ENCODE results near the gene KCNK18. TPM values are rescaled to one million over a fixed set of nuclear protein-coding genes. Genes with fewer than 3 reads are reported as not detected.

Gene KCNK18
- polyA plus RNA-seq, 3 donors = not detected

DNA sequence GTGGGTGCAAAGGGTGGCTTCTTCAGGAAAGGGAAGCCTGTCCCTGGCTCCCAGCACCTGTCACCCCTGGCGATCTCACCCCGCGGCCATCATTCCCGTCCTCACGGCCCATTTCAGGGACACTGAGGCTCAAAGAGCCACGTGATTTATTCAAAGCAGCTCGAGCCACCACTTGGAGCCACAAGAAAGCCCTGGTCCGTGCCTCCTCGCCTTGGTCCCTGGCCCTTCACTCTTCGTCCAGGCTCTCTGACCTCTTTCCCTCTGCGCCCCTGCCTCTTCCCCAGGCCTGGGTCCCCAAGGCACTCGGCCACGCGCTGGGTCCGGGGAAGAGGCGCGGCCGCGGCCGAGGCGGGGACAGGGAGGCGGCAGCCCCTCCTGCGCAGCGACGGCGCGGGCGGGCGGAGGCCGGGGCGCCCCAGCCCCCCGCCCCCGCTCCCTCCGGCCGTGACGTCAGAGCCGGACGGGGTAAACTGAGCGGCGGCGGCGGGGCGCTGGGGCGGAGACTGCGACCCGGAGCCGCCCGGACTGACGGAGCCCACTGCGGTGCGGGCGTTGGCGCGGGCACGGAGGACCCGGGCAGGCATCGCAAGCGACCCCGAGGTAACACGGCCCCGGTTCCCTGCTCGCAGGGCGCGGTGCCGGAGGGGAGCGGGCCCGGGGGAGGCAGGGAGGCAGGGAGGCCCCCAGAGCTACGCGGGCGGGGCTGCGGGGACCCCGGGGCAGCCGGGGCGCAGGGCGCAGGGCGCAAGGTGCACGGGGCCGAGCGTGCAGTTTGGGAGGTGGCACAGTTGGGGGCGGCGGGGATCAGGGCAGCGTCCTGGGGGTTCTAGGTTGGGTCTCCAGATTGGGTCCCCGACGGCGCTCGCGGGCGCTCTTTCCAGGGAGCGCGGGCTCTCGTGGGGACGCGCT lies 43.6 kb downstream of the KCNK18 start, which contains the start of gene SLC18A2:
Gene SLC18A2 (plus strand): TSS at position 494 of the 909 bp plus-strand sequence. CDS start 580 bp downstream, outside the sequence.
- no peak for DNase-seq (ENCODE audit: extremely low read depth in 1 of 11, low read depth in 9 of 11, low spot score in 4 of 11)

- DNase-seq (ENCODE audit: extremely low read depth in 1 of 11, low read depth in 9 of 11, low spot score in 4 of 11) = no peak
Measured at GRCh38 chr10:117241541-117242462, 44.5 kb downstream of the KCNK18 start.

GRCh38 chr10:117242463-117242832 lies 45.2 kb downstream of the KCNK18 start:
- no peak for DNase-seq (ENCODE audit: extremely low read depth in 1 of 11, low read depth in 9 of 11, low spot score in 4 of 11)

DNA sequence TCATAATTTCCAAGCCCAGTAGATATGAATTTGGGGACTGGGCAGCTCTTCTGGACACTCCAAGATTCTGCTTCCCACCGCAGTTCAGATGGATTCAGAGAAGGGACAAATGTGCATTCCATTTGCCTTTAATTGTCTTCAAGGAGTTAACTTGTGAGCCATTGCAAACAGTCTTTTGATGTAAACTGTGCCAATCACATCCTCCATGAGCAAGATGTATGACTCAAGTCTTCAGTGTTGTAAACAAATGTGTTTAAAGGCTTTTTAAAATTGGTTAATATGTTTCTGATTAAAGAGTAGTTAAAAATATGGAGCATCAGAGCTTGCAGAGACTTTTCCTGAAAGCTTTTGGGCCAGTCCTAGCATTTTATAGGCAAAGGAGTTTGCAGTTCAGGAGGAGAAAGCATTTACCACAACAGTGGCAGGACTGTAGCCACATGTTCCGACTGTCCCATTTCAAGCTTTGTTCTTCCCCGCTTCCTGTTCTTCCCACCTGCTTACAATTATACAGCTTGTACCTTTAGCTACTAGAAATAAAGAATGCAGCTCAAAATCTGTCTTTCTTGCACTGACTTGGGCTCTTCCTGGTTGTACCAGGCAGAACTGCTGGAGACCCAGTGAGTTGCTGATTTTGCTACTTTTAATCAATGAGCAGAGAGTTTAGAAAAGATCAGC lies 49.8 kb downstream of the KCNK18 start:
- no peak for DNase-seq (ENCODE audit: extremely low read depth in 1 of 11, low read depth in 9 of 11, low spot score in 4 of 11)

GRCh38 chr10:117248750-117249465 lies 51.6 kb downstream of the KCNK18 start:
- no peak for DNase-seq (ENCODE audit: extremely low read depth in 1 of 11, low read depth in 9 of 11, low spot score in 4 of 11)

- DNase-seq (ENCODE audit: extremely low read depth in 1 of 11, low read depth in 9 of 11, low spot score in 4 of 11) = no peak
Measured at GRCh38 chr10:117249493-117250093, 52.3 kb downstream of the KCNK18 start.

DNA sequence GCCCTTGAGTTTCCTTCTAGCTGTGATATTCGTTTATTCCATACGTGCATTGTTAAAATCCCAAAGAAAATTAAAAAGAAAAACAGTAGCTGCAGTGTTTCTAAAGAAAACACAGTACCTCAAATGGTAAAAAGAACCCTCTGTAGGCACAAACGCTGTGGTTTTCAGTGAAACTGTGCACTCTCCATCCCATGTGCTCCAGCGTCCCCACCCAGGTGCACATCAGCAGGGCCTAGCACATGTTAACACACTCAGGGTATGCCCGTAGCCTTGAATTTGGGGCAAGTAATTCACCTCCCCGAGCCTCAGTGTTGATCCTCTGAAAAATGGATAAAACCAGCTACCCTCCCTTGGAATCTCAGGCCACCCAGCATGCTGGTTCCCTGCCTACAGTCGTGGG lies 53.1 kb downstream of the KCNK18 start:
- no peak for DNase-seq (ENCODE audit: extremely low read depth in 1 of 11, low read depth in 9 of 11, low spot score in 4 of 11)

DNA sequence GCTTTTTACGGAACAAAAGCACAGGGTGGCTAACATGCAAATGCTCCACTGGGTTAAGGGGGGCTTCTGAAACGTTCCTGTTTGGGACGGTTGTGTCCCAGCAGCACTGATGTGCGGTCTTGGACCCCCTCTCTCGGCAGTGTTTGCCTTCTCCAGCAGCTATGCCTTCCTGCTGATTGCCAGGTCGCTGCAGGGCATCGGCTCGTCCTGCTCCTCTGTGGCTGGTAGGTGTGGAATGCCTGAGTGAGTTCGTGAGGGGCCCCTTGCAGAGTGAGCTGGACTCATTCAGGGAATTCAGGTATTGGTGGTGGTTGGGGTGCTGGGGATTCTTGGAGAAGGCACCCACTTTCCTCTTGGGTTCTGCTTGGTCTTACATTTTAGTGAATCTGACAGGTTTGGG lies 56.6 kb downstream of the KCNK18 start:
- no peak for DNase-seq (ENCODE audit: extremely low read depth in 1 of 11, low read depth in 9 of 11, low spot score in 4 of 11)

DNA sequence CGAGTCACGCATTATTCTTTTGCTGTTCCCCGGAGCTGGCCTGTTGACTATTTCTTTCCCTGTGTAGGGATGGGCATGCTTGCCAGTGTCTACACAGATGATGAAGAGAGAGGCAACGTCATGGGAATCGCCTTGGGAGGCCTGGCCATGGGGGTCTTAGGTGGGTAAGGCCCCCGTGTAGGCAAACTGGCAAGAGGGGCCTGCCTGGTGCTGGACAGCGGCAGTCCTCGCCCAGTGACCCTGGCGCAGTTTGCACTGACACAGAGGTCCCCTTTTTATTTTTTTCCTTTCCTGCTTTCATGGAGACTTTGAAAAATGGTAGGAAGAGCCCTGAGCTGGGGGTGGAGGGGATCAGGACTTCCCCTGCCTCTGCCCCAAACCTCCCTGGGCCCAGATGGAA lies 57.0 kb downstream of the KCNK18 start:
- DNase-seq (ENCODE audit: extremely low read depth in 1 of 11, low read depth in 9 of 11, low spot score in 4 of 11) = no peak

DNA sequence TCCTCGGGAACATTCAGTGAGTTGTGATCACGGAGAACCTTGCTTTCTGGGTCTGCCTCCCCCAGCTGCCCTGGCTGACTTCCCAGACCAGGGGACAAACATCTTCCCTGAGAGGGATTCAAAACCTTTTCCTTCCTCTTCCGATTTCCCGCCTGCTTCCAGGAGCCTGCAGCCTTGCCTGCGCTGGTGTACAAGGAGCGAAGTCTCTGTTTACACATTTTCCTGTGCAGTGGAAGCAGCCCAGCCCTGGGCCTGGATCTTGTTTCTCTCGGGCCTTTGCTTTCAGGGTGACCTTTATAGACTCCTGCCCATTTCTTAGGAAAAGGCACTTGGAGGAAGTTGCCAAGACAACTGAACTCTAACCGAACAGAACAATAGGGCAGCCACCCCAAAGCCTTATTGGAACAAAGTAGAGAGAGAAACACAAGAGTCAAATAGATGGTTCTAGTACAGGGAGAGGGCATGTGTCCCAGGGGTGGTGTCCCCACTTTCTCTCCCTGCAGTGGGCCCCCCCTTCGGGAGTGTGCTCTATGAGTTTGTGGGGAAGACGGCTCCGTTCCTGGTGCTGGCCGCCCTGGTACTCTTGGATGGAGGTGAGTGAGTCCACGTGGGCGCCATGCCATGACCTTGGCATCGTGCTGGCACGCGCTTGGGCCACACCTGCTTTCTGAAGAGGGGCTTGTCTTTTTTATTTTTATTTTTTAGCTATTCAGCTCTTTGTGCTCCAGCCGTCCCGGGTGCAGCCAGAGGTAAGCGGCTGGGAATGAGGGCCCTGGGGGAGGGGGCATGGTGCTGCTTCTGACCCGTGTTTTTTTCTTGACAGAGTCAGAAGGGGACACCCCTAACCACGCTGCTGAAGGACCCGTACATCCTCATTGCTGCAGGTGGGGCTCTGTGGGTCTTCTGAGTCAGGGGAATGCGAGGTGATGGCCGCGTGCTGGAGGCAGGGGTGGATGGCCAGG lies 57.8 kb downstream of the KCNK18 start:
- no peak for DNase-seq (ENCODE audit: extremely low read depth in 1 of 11, low read depth in 9 of 11, low spot score in 4 of 11)

DNA sequence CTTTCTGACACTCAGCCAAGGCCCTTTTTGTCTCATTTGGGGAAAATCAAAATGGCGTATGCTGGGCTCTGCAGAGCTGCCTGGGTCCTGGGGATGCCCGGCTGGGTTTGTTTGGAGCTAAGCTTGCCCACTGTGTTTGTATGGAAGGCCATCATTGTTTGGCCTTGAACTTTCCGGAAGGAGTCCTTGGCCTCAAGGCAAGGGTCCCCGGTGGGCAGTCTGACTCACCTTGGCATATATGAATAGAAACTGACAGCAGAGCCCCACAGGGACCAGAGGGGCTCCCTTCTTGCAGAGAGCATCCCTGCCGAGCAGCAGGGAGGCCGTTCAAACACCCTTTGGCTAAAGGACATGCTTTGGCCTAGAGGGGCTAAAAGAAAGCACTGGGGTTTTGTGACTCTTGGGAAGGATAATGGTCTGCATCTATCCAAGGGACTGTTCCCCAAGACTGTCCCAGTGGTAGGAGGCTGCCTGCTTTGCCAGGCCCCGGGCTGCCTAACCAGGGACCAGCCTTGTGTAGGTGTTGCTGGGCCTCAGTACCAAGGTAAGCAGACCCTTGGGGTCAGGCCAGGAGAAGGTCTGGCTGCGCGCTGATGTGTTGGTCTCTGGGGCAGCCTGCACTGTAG lies 58.7 kb downstream of the KCNK18 start:
- no peak for DNase-seq (ENCODE audit: extremely low read depth in 1 of 11, low read depth in 9 of 11, low spot score in 4 of 11)

DNA sequence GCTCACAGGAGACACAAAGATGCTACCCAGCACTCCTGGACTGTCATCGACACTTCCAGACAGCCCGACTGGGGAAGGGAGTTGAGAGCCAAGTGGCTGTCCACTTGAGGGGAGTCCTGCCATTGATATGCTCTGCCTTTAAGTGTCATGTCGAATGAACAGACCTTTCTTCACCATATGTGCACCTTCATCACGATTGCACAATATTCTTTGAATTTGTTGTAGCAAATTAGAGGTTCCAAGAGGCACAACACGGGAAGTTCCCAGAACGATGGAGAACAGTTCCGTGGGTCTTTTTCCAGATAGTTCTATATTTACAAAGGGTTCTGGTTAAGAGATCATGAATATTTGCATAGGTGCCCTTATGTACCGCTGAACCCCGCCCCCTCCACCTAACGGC lies 59.6 kb downstream of the KCNK18 start:
- no peak for DNase-seq (ENCODE audit: extremely low read depth in 1 of 11, low read depth in 9 of 11, low spot score in 4 of 11)

DNA sequence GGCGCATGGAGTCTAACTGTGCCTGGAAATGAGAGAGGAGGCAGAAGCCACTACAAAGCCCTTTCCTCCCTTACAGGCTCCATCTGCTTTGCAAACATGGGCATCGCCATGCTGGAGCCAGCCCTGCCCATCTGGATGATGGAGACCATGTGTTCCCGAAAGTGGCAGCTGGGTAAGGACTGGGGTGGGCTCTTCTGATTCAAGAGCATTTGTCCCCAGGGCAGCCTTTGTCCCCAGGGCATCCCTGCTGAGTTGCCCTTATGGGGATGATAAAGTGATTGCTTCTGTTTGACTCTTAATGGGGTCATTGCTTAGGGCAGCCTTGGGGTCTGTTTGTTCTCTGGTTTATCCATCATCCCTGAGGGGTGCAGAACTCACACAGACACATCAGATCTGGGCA lies 60.4 kb downstream of the KCNK18 start:
- DNase-seq (ENCODE audit: extremely low read depth in 1 of 11, low read depth in 9 of 11, low spot score in 4 of 11) = no peak

GRCh38 chr10:117259279-117259678 lies 62.0 kb downstream of the KCNK18 start:
- no peak for DNase-seq (ENCODE audit: extremely low read depth in 1 of 11, low read depth in 9 of 11, low spot score in 4 of 11)

Data from renal cortex interstitium (tissue), 11 donors.